ENCODE results near the gene BCL10. TPM values are rescaled to one million over a fixed set of nuclear protein-coding genes. Genes with fewer than 3 reads are reported as not detected.

BCL10 gene
- total RNA-seq, 4 donors from 2014 or later: 12.6 to 20.3 (median 13.0) TPM

DNA sequence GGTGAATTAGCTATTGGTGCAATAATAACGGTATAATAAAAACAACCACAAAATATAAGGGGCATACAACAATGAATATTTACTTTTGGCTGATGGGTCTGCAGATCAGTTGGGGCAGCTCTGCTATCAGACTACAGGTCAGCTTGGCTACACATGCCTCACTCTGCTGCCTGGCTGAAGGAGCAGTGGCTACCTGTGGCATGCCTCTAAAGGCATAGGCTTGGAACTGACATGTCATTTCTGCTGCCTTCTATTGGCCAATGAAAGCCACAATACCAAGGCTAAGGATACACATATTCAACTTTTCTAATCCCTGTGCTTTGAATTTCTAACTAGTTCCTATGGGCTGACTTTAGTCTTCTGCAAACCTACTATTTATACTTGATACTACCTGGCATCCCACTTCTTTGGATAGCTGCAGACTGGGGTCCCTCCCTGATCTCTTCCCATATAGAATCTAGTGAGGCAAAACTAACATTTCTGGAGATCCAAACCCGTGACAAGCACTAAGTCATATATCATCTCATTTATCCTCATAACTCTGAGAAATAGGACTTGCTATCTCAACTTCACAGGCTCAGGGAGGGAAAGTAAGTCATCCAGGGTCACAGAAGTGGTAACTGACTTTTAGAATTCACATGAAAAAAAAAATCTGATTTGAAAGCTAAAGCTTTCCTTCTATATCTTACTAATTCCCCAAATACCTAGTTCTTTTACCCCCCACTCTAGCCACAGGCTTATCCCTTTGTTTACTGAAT, 56.4 kb downstream of the BCL10 start:
- TF ChIP-seq POLR2A (IDR thresholded peaks at IDR 0.05): no peak
- TF ChIP-seq, protein P1, sequence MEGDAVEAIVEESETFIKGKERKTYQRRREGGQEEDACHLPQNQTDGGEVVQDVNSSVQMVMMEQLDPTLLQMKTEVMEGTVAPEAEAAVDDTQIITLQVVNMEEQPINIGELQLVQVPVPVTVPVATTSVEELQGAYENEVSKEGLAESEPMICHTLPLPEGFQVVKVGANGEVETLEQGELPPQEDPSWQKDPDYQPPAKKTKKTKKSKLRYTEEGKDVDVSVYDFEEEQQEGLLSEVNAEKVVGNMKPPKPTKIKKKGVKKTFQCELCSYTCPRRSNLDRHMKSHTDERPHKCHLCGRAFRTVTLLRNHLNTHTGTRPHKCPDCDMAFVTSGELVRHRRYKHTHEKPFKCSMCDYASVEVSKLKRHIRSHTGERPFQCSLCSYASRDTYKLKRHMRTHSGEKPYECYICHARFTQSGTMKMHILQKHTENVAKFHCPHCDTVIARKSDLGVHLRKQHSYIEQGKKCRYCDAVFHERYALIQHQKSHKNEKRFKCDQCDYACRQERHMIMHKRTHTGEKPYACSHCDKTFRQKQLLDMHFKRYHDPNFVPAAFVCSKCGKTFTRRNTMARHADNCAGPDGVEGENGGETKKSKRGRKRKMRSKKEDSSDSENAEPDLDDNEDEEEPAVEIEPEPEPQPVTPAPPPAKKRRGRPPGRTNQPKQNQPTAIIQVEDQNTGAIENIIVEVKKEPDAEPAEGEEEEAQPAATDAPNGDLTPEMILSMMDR (IDR thresholded peaks at IDR 0.05): no peak
- TF ChIP-seq EP300 (IDR thresholded peaks at IDR 0.05): no peak
- Histone ChIP-seq H3K27me3 (no peaks in the 10 kb centered on the region), H3K4me1 (peaks cover 0 to 9% (median 0%) of the 10 kb centered on the region in 4 donors), H3K36me3 (no peaks in the 10 kb centered on the region), H3K9me3 (no peaks in the 10 kb centered on the region), H3K4me3 (no peak overlapping the region), H3K27ac (no peak overlapping the region)
- 80 to 95% methylated on average over 2 of the region's 2 CpGs for WGBS, 2 donors
- DNase-seq (ENCODE audit: low spot score in 2 of 2): no peak

DNA sequence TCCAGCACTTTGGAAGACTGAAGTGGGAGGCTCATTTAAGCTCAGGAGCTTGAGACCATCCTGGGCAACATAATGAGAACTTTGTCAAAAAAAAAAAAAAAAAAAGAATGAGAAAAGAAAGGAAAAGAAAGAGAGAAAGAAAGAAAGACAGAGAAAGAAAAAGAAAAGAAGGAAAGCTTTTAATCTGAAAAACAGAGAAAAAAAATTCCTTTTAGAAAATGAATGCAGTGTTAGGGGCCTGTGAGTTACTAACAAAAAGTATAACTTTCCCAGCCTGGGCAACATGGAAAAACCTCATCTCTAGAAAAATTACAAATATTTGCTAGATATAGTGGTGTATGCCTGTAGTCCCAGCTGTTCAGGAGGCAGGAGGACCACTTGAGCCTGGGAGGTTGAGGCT, 59.7 kb downstream of the BCL10 start:
- DNase-seq (ENCODE audit: low spot score in 2 of 2): no peak
- Histone ChIP-seq H3K4me1 (no peaks in the 10 kb centered on the region), H3K36me3 (no peaks in the 10 kb centered on the region), H3K27me3 (no peaks in the 10 kb centered on the region), H3K4me3 (no peak overlapping the region), H3K27ac (no peak overlapping the region), H3K9me3 (no peaks in the 10 kb centered on the region)
- TF ChIP-seq EP300 (IDR thresholded peaks at IDR 0.05) (no peak), POLR2A (IDR thresholded peaks at IDR 0.05) (no peak)
- TF ChIP-seq, protein P1 (IDR thresholded peaks at IDR 0.05): no peak

Small RNAs within 50 kb of the gene (small RNA-seq; reads per million reads assigned to genes)
- not detected for gene RF00019

Other genes with a start within 250 kb of the BCL10 start
- 10 to 100 TPM in 2 of 4 donors, 1 to 10 TPM in 2; 6.5 to 12.9 (median 8.6) TPM for gene MCOLN3, start 228.1 kb downstream of the BCL10 start, total RNA-seq
- gene SYDE2, start 75.6 kb downstream of the BCL10 start, total RNA-seq: 10 to 100 TPM; 10.5 to 12.9 (median 11.1) TPM
- gene C1orf52, start 17.0 kb downstream of the BCL10 start, total RNA-seq: 10 to 100 TPM; 12.7 to 34.8 (median 24.5) TPM
- 10 to 100 TPM; 17.7 to 23.4 (median 21.8) TPM for gene DDAH1, start 188.5 kb upstream of the BCL10 start, total RNA-seq

All from tibial nerve (tissue), 4 donors.